Measurements from ENCODE around the gene SMIM32. TPM values are rescaled to one million over a fixed set of nuclear protein-coding genes. Genes with fewer than 3 reads are reported as not detected.

Gene SMIM32
- not detected for total RNA-seq

GRCh38 chr5:136192526-136193321, at the start of gene SMIM32:
Gene SMIM32 (minus strand): TSS chr5:136193162. CDS start chr5:136192524, 638 bp downstream.
- Mint-ChIP-seq H3K4me1 (ENCODE audit: low read depth) (no peaks in the 10 kb centered on the region), H3K9me3 (no peaks in the 10 kb centered on the region), H3K27ac (no peak within 1 kb of the TSS), H3K4me3 (no peak within 1 kb of the TSS), H3K27me3 (ENCODE audit: low read depth) (peaks cover 61% of the 10 kb centered on the region), H3K36me3 (ENCODE audit: insufficient read depth in 2 of 2) (no peaks in the 10 kb centered on the region)
- no peak for DNase-seq
- ATAC-seq (replicated peaks in 1 of 2) = no peak

DNA sequence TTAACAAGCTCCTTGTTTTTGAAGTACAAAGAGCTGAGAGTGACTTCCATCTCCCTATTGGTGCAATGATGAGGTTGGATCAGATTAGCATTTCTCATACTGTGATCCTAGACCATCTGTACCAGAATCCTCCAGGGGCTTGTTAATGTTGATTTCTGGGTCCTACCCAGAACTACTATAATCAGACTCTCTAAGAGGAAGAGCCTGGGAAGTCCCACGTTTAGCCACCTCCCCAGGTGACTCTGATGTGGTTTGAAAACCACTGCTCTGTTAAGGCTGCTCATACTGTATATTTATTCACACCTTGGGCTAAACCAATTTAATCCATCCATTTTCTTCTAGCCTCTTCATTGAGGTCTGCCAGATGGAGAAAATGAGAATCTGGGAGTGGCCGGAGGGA, 49.6 kb upstream of the SMIM32 start:
- Mint-ChIP-seq H3K27ac (no peak overlapping the region), H3K9me3 (no peaks in the 10 kb centered on the region), H3K36me3 (ENCODE audit: insufficient read depth in 2 of 2) (no peaks in the 10 kb centered on the region), H3K4me3 (no peak overlapping the region), H3K4me1 (ENCODE audit: low read depth) (no peaks in the 10 kb centered on the region), H3K27me3 (ENCODE audit: low read depth) (no peaks in the 10 kb centered on the region)
- DNase-seq (no peak), ATAC-seq (replicated peaks in 1 of 2) (no peak)

DNA sequence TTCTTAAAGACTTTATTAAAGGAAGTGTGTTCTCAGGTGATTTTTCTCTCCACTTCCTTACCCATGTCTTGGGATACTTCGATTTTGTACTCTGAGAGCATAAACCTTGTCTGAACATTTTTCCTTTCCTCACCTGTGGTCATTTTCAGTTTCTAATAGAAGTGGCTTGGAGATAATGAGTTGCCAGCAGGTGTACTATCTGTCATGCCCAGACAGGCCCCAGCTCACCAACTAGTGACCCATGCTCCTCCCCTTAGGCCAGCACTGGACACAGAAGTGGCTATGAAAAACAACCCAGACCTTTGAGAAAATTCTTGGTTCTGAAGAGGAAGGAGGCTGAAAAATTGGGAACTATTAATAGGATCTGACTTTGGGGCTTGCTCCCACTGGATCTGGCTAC, 49.2 kb upstream of the SMIM32 start:
- H3K4me1 Mint-ChIP-seq (ENCODE audit: low read depth) = no peaks in the 10 kb centered on the region
- H3K27ac Mint-ChIP-seq = no peak overlapping the region
- H3K9me3 Mint-ChIP-seq = no peaks in the 10 kb centered on the region
- H3K27me3 Mint-ChIP-seq (ENCODE audit: low read depth) = no peaks in the 10 kb centered on the region
- DNase-seq = no peak
- no peak overlapping the region for H3K4me3 Mint-ChIP-seq
- H3K36me3 Mint-ChIP-seq (ENCODE audit: insufficient read depth in 2 of 2) = no peaks in the 10 kb centered on the region
- no peak for ATAC-seq (replicated peaks in 1 of 2)

DNA sequence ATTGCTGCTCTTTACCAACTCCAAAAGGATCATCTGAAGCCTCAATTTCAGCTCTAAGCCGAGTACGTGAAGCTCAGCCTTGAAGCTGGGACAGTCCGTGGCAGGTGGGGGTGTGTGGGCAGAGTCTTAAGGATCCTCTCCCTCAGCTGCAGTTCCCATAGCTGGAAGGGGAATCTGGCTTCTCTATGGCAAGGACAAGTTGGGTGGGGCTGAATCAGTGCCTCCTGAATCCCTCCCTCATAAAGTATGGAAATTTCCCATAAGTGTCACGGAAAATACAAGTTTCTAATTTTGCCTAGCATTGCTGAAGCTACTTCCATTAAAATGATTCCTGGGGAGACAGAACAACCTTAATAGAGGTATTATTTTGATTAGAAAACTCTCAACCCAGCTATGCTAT, 47.9 kb upstream of the SMIM32 start:
- no peak for ATAC-seq (replicated peaks in 1 of 2)
- Mint-ChIP-seq H3K36me3 (ENCODE audit: insufficient read depth in 2 of 2) (no peaks in the 10 kb centered on the region), H3K4me3 (no peak overlapping the region), H3K27ac (no peak overlapping the region), H3K4me1 (ENCODE audit: low read depth) (no peaks in the 10 kb centered on the region), H3K9me3 (no peaks in the 10 kb centered on the region), H3K27me3 (ENCODE audit: low read depth) (no peaks in the 10 kb centered on the region)
- no peak for DNase-seq

GRCh38 chr5:136236479-136237083, 43.6 kb upstream of the SMIM32 start:
- ATAC-seq (replicated peaks in 1 of 2) (no peak), DNase-seq (no peak)
- H3K4me3 Mint-ChIP-seq = no peak overlapping the region
- H3K27ac Mint-ChIP-seq = no peak overlapping the region
- no peaks in the 10 kb centered on the region for H3K9me3 Mint-ChIP-seq
- H3K27me3 Mint-ChIP-seq (ENCODE audit: low read depth) = peaks cover 6% of the 10 kb centered on the region
- H3K4me1 Mint-ChIP-seq (ENCODE audit: low read depth) = no peaks in the 10 kb centered on the region
- H3K36me3 Mint-ChIP-seq (ENCODE audit: insufficient read depth in 2 of 2) = no peaks in the 10 kb centered on the region

- no peaks in the 10 kb centered on the region for H3K4me1 Mint-ChIP-seq (ENCODE audit: low read depth)
- no peak for ATAC-seq (replicated peaks in 1 of 2)
- no peak overlapping the region for H3K4me3 Mint-ChIP-seq
- H3K27ac Mint-ChIP-seq = no peak overlapping the region
- no peaks in the 10 kb centered on the region for H3K9me3 Mint-ChIP-seq
- no peaks in the 10 kb centered on the region for H3K36me3 Mint-ChIP-seq (ENCODE audit: insufficient read depth in 2 of 2)
- peaks cover 6% of the 10 kb centered on the region for H3K27me3 Mint-ChIP-seq (ENCODE audit: low read depth)
- no peak for DNase-seq
These were observed 42.4 kb upstream of the SMIM32 start for GRCh38 chr5:136235321-136235720.

- Mint-ChIP-seq H3K4me3 (no peak overlapping the region), H3K27me3 (ENCODE audit: low read depth) (peaks cover 14% of the 10 kb centered on the region), H3K36me3 (ENCODE audit: insufficient read depth in 2 of 2) (no peaks in the 10 kb centered on the region), H3K27ac (no peak overlapping the region), H3K9me3 (no peaks in the 10 kb centered on the region), H3K4me1 (ENCODE audit: low read depth) (no peaks in the 10 kb centered on the region)
- DNase-seq = no peak
- peak in 1 of 2 donors; percentile 28 for ATAC-seq (replicated peaks in 1 of 2)
These were observed 39.4 kb upstream of the SMIM32 start for GRCh38 chr5:136232316-136232715.

DNA sequence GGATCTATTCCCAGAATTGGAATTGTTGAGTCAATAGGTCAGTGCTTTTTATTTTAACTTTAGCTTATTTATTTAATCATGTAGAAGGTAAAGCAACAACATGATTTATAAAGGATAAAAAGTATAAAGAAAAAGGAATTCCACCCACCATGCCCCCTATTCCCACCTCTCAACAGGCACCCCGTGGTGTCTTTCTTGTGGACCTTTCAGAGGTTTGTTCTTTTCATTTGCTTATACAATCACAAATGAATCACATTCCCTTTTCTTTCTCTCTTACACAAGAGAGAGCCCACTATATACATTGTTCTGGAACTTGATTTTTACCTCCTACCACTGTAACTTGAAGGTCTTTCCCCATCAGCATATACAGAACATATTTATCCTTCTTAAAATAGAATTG, 37.2 kb upstream of the SMIM32 start:
- H3K4me1 Mint-ChIP-seq (ENCODE audit: low read depth) = no peaks in the 10 kb centered on the region
- H3K36me3 Mint-ChIP-seq (ENCODE audit: insufficient read depth in 2 of 2) = no peaks in the 10 kb centered on the region
- H3K27me3 Mint-ChIP-seq (ENCODE audit: low read depth) = peaks cover 14% of the 10 kb centered on the region
- H3K9me3 Mint-ChIP-seq = no peaks in the 10 kb centered on the region
- H3K27ac Mint-ChIP-seq = no peak overlapping the region
- H3K4me3 Mint-ChIP-seq = no peak overlapping the region
- ATAC-seq (replicated peaks in 1 of 2) = no peak
- no peak for DNase-seq

GRCh38 chr5:136228136-136228757, 35.3 kb upstream of the SMIM32 start:
- peaks cover 14% of the 10 kb centered on the region for H3K27me3 Mint-ChIP-seq (ENCODE audit: low read depth)
- no peak overlapping the region for H3K4me3 Mint-ChIP-seq
- no peak for DNase-seq
- ATAC-seq (replicated peaks in 1 of 2) = no peak
- H3K36me3 Mint-ChIP-seq (ENCODE audit: insufficient read depth in 2 of 2) = no peaks in the 10 kb centered on the region
- no peaks in the 10 kb centered on the region for H3K4me1 Mint-ChIP-seq (ENCODE audit: low read depth)
- H3K9me3 Mint-ChIP-seq = no peaks in the 10 kb centered on the region
- no peak overlapping the region for H3K27ac Mint-ChIP-seq

- H3K4me1 Mint-ChIP-seq (ENCODE audit: low read depth) = no peaks in the 10 kb centered on the region
- H3K9me3 Mint-ChIP-seq = peaks cover 1% of the 10 kb centered on the region in 2 donors
- DNase-seq (no peak), ATAC-seq (replicated peaks in 1 of 2) (no peak)
- H3K4me3 Mint-ChIP-seq = no peak overlapping the region
- no peak overlapping the region for H3K27ac Mint-ChIP-seq
- H3K36me3 Mint-ChIP-seq (ENCODE audit: insufficient read depth in 2 of 2) = peaks cover under 1% of the 10 kb centered on the region in 2 donors
- H3K27me3 Mint-ChIP-seq (ENCODE audit: low read depth) = peaks cover 17% of the 10 kb centered on the region
These were observed 33.4 kb upstream of the SMIM32 start for GRCh38 chr5:136226401-136226800.

DNA sequence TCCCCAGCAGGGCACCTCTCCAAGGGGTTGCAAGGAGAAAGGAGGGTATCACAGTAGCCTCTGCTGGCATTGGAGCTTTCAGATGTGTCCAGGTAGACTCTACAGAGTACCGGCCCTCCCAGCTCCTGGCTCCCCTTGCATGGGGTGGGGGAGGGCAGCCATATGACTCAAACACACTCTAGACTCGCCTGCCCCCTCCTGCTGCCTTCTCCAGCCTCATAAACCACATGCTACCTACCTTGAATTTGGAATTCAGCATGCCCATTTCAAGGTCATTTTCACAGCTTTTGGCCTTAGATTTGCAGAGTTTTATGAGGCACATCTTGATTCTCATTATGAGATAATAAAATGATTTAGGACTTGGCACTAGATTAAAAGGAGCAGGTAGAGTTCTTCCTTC, 32.8 kb upstream of the SMIM32 start:
- Mint-ChIP-seq H3K9me3 (peaks cover 6 to 7% of the 10 kb centered on the region in 2 donors), H3K4me3 (no peak overlapping the region), H3K36me3 (ENCODE audit: insufficient read depth in 2 of 2) (peaks cover 3 to 6% of the 10 kb centered on the region in 2 donors), H3K27me3 (ENCODE audit: low read depth) (peaks cover 21% of the 10 kb centered on the region), H3K4me1 (ENCODE audit: low read depth) (no peaks in the 10 kb centered on the region), H3K27ac (no peak overlapping the region)
- ATAC-seq (replicated peaks in 1 of 2) = no peak
- no peak for DNase-seq

GRCh38 chr5:136222580-136223235, 29.7 kb upstream of the SMIM32 start:
- Mint-ChIP-seq H3K36me3 (ENCODE audit: insufficient read depth in 2 of 2) (peaks cover 3 to 6% of the 10 kb centered on the region in 2 donors), H3K9me3 (peaks cover 9 to 10% of the 10 kb centered on the region in 2 donors), H3K27me3 (ENCODE audit: low read depth) (peaks cover 13% of the 10 kb centered on the region), H3K4me3 (no peak overlapping the region), H3K27ac (no peak overlapping the region), H3K4me1 (ENCODE audit: low read depth) (no peaks in the 10 kb centered on the region)
- DNase-seq (no peak), ATAC-seq (replicated peaks in 1 of 2) (peak in 1 of 2 donors; percentile 43)

DNA sequence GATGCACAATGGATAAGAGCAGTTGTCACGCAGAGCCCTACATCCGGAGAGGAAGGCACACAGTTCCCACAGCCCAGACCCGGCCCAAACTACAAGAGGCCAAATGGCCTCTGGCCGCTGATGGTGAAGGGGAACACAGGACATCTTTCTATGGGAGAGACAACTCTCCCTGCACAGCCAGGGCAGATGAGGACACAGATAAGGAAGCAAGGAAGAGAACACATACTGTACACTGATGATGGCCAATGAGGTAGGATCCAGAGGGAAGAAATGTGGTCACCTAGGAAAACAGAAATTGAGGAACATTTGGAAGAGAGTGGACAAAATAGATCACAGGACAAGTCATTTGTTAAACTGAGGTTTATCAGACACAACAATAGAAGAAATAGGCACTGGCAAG, 28.4 kb upstream of the SMIM32 start:
- ATAC-seq (replicated peaks in 1 of 2) = no peak
- Mint-ChIP-seq H3K27me3 (ENCODE audit: low read depth) (peaks cover 16% of the 10 kb centered on the region), H3K4me3 (no peak overlapping the region), H3K27ac (no peak overlapping the region), H3K36me3 (ENCODE audit: insufficient read depth in 2 of 2) (peaks cover 3 to 6% of the 10 kb centered on the region in 2 donors), H3K9me3 (peaks cover 9 to 10% of the 10 kb centered on the region in 2 donors), H3K4me1 (ENCODE audit: low read depth) (no peaks in the 10 kb centered on the region)
- DNase-seq = no peak

Measured in activated T-cell treated with anti-CD3 and anti-CD28 coated beads, Interleukin-2, amount 50 U/mL, for 72 hours (primary cell).